GM23338 (cell line): ENCODE measurements around the gene KIF24. TPM values are rescaled to one million over a fixed set of nuclear protein-coding genes. Genes with fewer than 3 reads are reported as not detected.

ENCODE experiments used
- ATAC-seq: fragments of 200-7000 bp; cut with Tn5 transposase; 3 replicates; pipeline ENCODE4 v1.9.1; 2020
- DNase-seq: peaks from one replicate; pipeline ENCODE4 v3.0.0-alpha.2; 2015; ENCODE audit warnings: low spot score
- H2AFZ ChIP-seq: fragments of 200-600 bp; sonication (generic); 2 replicates; pipeline ENCODE4 v1.8.0; 2016; ENCODE audit warnings: antibody characterized with exemption, mild to moderate bottlenecking, moderate library complexity
- H3F3A ChIP-seq: fragments of 200-600 bp; sonication (generic); replicated peaks from 2 replicates; pipeline ENCODE4 v1.8.0; 2017; ENCODE audit warnings: antibody characterized with exemption, mixed run types, low read depth
- H3K27ac ChIP-seq: fragments of 200-600 bp; sonication (generic); 2 replicates; pipeline ENCODE4 v1.6.1; 2016; ENCODE audit warnings: low read depth
- H3K27me3 ChIP-seq: fragments of 200-600 bp; sonication (generic); 2 replicates; pipeline ENCODE4 v1.8.0; 2016; ENCODE audit warnings: mild to moderate bottlenecking, mixed run types, moderate library complexity; ENCODE audit not compliant: insufficient read depth
- H3K36me3 ChIP-seq: fragments of 200-600 bp; sonication (generic); 2 replicates; pipeline ENCODE4 v1.8.0; 2016; ENCODE audit warnings: mild to moderate bottlenecking; ENCODE audit not compliant: insufficient read depth
- H3K4me1 ChIP-seq: fragments of 200-600 bp; sonication (generic); 2 replicates; pipeline ENCODE4 v1.8.0; 2016; ENCODE audit warnings: mild to moderate bottlenecking, moderate library complexity; ENCODE audit not compliant: insufficient read depth
- H3K4me2 ChIP-seq: fragments of 200-600 bp; sonication (generic); 2 replicates; pipeline ENCODE4 v1.7.1; 2017; ENCODE audit warnings: mixed run types
- H3K4me3 ChIP-seq: fragments of 200-600 bp; sonication (generic); 2 replicates; pipeline ENCODE4 v1.6.1; 2016; ENCODE audit warnings: mixed run types
- H3K79me2 ChIP-seq: fragments of 200-600 bp; sonication (generic); replicated peaks from 2 replicates; pipeline ENCODE4 v1.8.0; 2017; ENCODE audit warnings: mild to moderate bottlenecking; ENCODE audit not compliant: insufficient read depth
- H3K9me2 ChIP-seq: fragments of 200-600 bp; sonication (generic); 2 replicates; pipeline ENCODE4 v1.8.0; 2017; ENCODE audit not compliant: insufficient read depth
- H4K20me1 ChIP-seq: fragments of 200-600 bp; sonication (generic); replicated peaks from 2 replicates; pipeline ENCODE4 v1.8.0; 2017; ENCODE audit warnings: mild to moderate bottlenecking; ENCODE audit not compliant: insufficient read depth
- H3K27ac Mint-ChIP-seq: 2 replicates; pipeline ENCODE4 v1.8.0; 2020; ENCODE audit warnings: inconsistent platforms, mild to moderate bottlenecking, moderate library complexity, mixed read lengths
- H3K27me3 Mint-ChIP-seq: 3 replicates; pipeline ENCODE4 v1.8.0; 2022; ENCODE audit warnings: low read depth, mild to moderate bottlenecking, moderate library complexity, mixed read lengths, inconsistent platforms; ENCODE audit not compliant: insufficient read depth, poor library complexity
- H3K36me3 Mint-ChIP-seq: 3 replicates; pipeline ENCODE4 v1.8.0; 2021; ENCODE audit warnings: low read depth, mild to moderate bottlenecking, inconsistent platforms, moderate library complexity, mixed read lengths
- H3K4me1 Mint-ChIP-seq: 3 replicates; pipeline ENCODE4 v1.8.0; 2020; ENCODE audit warnings: mild to moderate bottlenecking, inconsistent platforms, mixed read lengths
- H3K4me3 Mint-ChIP-seq: 3 replicates; pipeline ENCODE4 v1.8.0; 2021; ENCODE audit warnings: moderate library complexity, mild to moderate bottlenecking, inconsistent platforms, mixed read lengths
- H3K9me3 Mint-ChIP-seq: 3 replicates; pipeline ENCODE4 v1.8.0; 2020; ENCODE audit warnings: moderate library complexity, mild to moderate bottlenecking, inconsistent platforms, mixed read lengths
- CREB1 ChIP-seq: fragments of 250-450 bp; sonication (Bioruptor Pico); IDR thresholded peaks from 2 replicates; pipeline ENCODE4 v1.5.0; 2020; ENCODE audit warnings: low read depth, mild to moderate bottlenecking, moderate library complexity
- ETS1 ChIP-seq: IDR thresholded peaks from 2 replicates; pipeline ENCODE4 v1.6.1; 2016; ENCODE audit warnings: antibody characterized with exemption
- EZH2 ChIP-seq: fragments of 200-600 bp; sonication (generic); IDR thresholded peaks from one replicate; pipeline ENCODE4 v1.8.0; 2017; ENCODE audit warnings: antibody characterized with exemption, mild to moderate bottlenecking, low read depth; ENCODE audit not compliant: unreplicated experiment
- EZH2phosphoT487 ChIP-seq: fragments of 200-600 bp; sonication (generic); IDR thresholded peaks from one replicate; pipeline ENCODE4 v1.8.1; 2018; ENCODE audit warnings: antibody characterized with exemption; ENCODE audit not compliant: unreplicated experiment
- JUNB ChIP-seq: IDR thresholded peaks from one replicate; pipeline ENCODE4 v1.6.1; 2016; ENCODE audit warnings: antibody characterized with exemption; ENCODE audit not compliant: unreplicated experiment
- NANOG ChIP-seq: IDR thresholded peaks from 2 replicates; pipeline ENCODE4 v1.6.1; 2016; ENCODE audit warnings: antibody characterized with exemption, borderline replicate concordance
- POLR2AphosphoS5 ChIP-seq: IDR thresholded peaks from 2 replicates; pipeline ENCODE4 v1.6.1; 2016; ENCODE audit warnings: antibody characterized with exemption, low read depth
- REST ChIP-seq: IDR thresholded peaks from one replicate; pipeline ENCODE4 v1.6.1; 2018; ENCODE audit warnings: antibody characterized with exemption; ENCODE audit not compliant: unreplicated experiment
- STAT1 ChIP-seq: IDR thresholded peaks from one replicate; pipeline ENCODE4 v1.6.1; 2016; ENCODE audit warnings: antibody characterized with exemption; ENCODE audit not compliant: unreplicated experiment
- ZNF114 ChIP-seq: fragments of 250-450 bp; sonication (Bioruptor Pico); IDR thresholded peaks from 2 replicates; pipeline ENCODE4 v1.5.0; 2020; ENCODE audit warnings: mild to moderate bottlenecking, moderate library complexity
- ZNF331 ChIP-seq: fragments of 250-450 bp; sonication (Bioruptor Pico); IDR thresholded peaks from 2 replicates; pipeline ENCODE4 v1.5.0; 2020; ENCODE audit warnings: low read depth, mild to moderate bottlenecking, moderate library complexity
- ZNF462 ChIP-seq: fragments of 250-450 bp; sonication (Bioruptor Pico); IDR thresholded peaks from 2 replicates; pipeline ENCODE4 v1.5.0; 2020; ENCODE audit warnings: mild to moderate bottlenecking, moderate library complexity
- polyA plus RNA-seq: library from polyadenylated mRNA; unstranded; fragments of >200 nt; fragmentation: Nextera tagmentation; extraction: Ambion mirVana; gene quantifications from 2 replicates; pipeline ENCODE4 v1.2.1, GENCODE V29; 2016
- total RNA-seq: library from RNA; depleted of rRNA; stranded (reverse); fragments of >200 nt; shearing (Covaris generic); gene quantifications from 2 replicates; pipeline ENCODE4 v1.2.3, GENCODE V29; 2014
- TF ChIP-seq, protein P1 (sequence below), 2 experiments: fragments of 200-600 bp in 1 of 2; sonication (generic) in 1 of 2; conservative IDR thresholded peaks; 2 replicates each; pipeline versions ENCODE4 v1.5.1 to v1.6.1; 2016 to 2017; ENCODE audit warnings: antibody characterized with exemption in 2 of 2, low read depth in 2 of 2, mild to moderate bottlenecking in 2 of 2, moderate library complexity in 1 of 2

KIF24 gene
- total and polyA plus RNA-seq, 2 experiments from 2014 or later: 1.3 to 4.4 TPM

DNA sequence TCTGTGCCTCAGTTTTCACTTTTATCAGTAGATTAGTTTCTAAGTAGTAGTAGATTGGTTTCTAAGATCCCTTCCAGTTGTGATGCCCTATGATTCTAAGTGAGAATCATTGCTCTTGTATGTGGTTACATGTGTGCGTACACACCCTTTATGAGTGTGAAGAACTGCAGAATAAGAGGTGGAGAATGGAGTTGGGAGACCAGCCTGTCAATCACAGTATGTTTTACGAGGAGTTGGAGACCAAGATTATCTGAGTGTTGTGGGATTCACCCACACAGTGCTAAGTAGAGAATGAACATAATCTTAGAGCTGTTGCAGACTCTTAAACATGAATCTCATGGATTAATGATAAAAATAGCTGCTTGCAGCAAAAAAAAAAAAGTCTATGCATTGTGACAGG lies 37.6 kb downstream of the KIF24 start:
- Histone ChIP-seq H4K20me1 (no peaks in the 10 kb centered on the region), H3K27me3 (no peaks in the 10 kb centered on the region), H3K9me2 (no peaks in the 10 kb centered on the region), H3K27ac (no peak overlapping the region), H3K79me2 (no peaks in the 10 kb centered on the region), H3K4me1 (no peaks in the 10 kb centered on the region), H3K4me3 (no peak overlapping the region), H3F3A (no peaks in the 10 kb centered on the region), H2AFZ (no peak overlapping the region), H3K36me3 (no peaks in the 10 kb centered on the region), H3K4me2 (no peak overlapping the region)
- no peak overlapping the region for H3K27ac Mint-ChIP-seq
- no peak overlapping the region for H3K4me3 Mint-ChIP-seq
- no peaks in the 10 kb centered on the region for H3K9me3 Mint-ChIP-seq
- no peaks in the 10 kb centered on the region for H3K4me1 Mint-ChIP-seq
- DNase-seq: no peak
- H3K36me3 Mint-ChIP-seq: peaks cover 5% of the 10 kb centered on the region; the same call in 1 of the 3 replicates
- TF ChIP-seq CREB1 (no peak), NANOG (no peak), EZH2 (no peak), POLR2AphosphoS5 (no peak), JUNB (no peak), EZH2phosphoT487 (no peak), REST (no peak), ZNF462 (CRISPR knock-in tag) (no peak), ETS1 (no peak), STAT1 (no peak), ZNF114 (no peak), ZNF331 (CRISPR knock-in tag) (no peak)
- TF ChIP-seq, protein P1, sequence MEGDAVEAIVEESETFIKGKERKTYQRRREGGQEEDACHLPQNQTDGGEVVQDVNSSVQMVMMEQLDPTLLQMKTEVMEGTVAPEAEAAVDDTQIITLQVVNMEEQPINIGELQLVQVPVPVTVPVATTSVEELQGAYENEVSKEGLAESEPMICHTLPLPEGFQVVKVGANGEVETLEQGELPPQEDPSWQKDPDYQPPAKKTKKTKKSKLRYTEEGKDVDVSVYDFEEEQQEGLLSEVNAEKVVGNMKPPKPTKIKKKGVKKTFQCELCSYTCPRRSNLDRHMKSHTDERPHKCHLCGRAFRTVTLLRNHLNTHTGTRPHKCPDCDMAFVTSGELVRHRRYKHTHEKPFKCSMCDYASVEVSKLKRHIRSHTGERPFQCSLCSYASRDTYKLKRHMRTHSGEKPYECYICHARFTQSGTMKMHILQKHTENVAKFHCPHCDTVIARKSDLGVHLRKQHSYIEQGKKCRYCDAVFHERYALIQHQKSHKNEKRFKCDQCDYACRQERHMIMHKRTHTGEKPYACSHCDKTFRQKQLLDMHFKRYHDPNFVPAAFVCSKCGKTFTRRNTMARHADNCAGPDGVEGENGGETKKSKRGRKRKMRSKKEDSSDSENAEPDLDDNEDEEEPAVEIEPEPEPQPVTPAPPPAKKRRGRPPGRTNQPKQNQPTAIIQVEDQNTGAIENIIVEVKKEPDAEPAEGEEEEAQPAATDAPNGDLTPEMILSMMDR (conservative IDR thresholded peaks at IDR 0.05; ENCODE audit: low read depth in 2 of 2): no peak
- H3K27me3 Mint-ChIP-seq: no peaks in the 10 kb centered on the region
- no peak for ATAC-seq
